Stimulated activated CD4-positive, alpha-beta T cell treated with anti-CD3 and anti-CD28 coated beads, Interleukin-2, amount 100 ng/mL, for 24 hours (primary cell): ENCODE results near the gene RPL31.
"Not testable (repeated sequence)": the region's sequence is repeated elsewhere in the genome, so short reads cannot be mapped to it uniquely, and the experiment has no call there.

Experiments
- DNase-seq, 2 donors: peaks; one replicate each; pipeline ENCODE4 v3.0.0-alpha.2; 2020

Gene RPL31

DNA sequence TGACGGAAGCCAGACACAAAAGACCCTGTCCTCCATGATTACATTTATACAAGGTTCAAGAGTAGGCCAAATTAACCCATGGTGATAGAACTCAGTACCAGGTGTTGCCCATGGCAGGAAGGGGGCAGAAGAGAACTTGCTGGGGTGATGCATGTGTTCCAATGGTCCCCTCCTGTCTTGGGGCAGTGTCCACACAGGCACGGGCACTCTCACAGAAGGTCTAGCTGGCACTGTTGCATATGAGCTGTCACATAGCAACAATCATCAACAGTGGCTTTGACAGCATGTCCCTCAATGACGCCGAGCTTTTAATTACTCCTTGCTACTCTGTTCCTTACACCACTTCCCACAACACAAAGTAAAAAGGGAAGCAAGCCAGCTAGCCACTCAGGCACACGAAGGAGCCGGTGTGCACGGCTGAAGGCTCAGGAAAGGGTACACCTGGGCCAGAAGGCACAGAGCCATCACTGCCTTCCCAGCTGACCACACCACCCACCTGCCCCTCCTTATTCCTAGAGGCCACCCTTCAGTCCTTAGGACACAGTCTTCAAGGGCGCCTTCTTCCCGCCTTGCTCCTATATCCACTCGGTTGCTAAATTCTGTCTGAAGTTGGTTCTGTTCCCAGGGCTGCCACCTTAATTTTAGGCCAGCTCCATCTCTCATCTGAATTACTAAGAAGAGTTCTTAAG, 28.9 kb downstream of the RPL31 start:
- no peak for DNase-seq

DNA sequence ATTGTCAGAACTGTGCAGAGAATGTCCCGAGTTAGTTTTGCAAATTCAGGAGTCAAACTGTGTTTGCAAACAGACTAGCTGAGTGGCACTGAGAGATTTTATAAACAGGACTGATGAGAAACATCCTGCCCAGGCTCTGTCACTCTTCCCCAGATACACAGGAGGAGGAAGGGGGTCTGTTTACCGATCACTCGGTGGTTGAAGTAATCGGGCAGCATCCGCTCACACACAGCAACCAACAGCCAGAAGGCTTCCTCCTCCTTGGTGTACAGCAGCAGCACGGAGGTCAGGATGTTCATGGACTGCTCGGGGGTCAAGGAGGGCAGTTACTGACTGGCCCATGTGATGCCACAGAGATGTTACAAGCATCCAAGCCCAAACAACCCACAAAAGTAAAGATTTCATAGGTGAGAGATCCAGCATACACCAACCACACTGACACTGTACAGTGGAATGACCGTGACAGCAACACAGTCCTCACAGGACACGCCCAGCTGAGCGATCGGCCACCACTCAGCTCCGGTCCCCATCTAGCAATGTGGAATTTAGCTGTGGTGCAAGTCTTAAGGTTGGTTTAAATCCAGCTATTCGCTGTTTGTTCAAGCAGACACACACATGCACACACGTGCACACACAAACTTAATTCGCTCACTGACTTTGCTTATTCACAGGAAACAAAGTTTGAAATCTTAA, 30.1 kb downstream of the RPL31 start:
- DNase-seq, result no peak

DNA sequence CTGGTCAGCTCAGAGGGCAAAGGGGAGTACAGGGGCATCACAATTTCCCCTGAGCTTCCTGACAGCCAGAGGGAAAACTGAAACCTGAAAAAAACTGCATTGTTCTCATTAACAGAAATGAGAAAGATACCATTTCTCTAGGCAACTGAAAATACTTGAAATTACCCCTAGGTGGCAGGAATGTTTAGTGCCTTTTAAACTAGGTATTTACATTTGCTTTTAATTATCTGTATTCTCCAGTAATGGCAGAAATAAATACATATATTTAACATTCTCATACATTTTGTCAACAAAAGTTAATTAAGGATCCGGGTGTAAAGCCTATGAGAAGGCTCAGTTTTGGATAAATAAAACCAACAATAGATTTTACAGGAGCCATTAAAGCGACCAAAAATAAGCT, 34.5 kb downstream of the RPL31 start:
- DNase-seq, result no peak

DNA sequence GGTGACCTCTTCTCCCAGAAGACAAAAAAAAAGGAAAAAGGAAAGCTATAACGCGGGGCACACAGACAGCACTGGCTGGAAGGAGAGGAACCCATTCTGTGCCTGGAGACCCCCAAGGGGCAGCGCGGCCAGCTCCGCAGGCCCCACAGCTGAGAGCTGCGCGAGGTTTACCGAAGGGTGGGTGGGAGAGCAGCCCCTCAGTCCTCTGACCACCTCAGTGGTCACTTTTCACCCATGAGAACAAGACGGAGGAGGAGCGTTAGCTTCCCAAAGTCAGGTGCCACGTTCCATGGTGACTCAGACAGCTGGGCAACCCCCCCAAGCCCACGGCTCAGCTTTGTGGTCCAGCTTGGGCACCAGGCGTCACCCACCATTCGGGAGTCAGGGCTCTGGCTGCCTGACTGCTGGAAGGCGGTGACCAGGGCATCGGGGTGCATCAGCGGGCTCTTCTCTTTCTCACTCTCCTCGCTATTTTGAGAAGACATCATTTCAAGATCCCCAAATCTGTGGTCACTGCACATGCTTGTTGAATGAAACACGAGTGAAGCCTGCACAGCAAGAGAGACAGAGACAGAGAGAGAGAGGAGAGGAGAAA, 35.2 kb downstream of the RPL31 start:
- DNase-seq, result no peak

DNA sequence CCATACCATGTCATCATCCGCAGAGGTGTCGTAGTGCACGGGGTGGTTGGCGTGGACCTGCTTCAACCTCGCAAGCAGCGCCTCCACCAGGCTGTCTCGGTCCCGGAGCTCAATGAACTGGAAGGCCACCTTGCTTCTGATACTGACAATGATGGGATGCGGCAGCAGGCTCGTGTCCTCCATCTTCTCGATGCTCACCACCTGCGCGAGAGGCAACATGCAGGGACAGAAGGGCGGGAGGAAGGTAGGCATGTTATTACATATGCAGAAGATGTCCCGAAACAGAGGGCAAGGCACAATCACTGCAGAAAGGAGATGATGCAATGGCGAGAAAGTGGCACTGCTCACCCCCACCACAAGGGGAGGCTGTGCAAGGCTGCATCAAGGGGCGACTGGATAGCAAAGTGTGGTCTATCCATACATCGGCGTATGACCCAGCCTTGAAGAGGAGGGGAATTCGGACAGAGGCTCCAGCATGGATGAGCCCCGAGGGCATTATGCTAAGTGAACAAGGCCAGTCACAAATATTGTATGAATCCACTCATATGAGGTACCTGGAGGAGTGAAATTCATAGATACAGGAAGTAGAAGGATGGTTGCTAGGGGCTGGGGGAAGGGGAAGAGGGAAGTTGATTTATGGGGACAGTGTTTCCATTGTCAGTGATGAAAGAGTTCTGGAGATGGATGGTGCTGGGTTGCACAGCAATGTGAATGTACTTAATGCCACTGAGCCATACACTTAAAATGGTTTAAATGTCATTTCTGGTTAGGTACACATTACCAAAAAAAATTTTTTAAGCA, 36.6 kb downstream of the RPL31 start:
- no peak for DNase-seq

DNA sequence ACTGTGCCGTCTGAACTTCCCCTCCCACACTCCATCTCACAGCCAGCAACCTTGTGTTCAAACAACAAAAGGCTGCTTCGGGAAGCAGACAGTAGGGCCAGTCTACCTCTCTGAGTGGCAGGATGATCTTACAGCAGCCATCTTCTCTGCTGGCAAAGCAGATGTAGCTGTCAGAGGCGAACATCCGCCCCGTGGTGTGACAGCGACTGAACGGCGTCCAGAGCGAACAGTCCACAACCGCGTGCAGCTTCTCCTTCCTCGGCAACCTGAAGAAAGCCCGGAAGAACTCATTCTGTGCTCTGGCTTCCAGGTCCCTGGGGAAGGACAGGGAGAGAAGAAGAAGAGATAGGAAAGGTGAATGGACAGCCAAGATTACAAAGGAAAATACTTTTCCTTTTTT, 38.0 kb downstream of the RPL31 start:
- DNase-seq, result no peak

DNA sequence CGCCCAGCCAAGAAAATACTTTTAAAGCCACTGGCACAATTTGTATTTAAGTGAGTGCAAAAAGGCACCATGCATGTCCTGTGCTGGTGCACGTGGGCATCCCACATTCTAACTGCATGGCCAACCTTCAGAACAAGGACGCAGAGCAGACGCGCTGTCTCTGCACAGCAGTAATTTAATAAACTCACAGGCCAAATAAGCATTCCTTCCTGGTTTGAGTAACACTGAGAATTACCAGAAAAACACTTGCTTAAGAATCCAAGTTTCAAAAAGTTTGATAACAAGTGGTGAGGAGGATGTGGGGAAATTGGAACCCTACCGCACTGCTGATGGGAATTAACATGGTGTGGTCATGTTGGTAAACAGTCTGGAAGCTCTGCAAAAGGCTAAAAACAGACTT, 38.7 kb downstream of the RPL31 start:
- DNase-seq, result no peak

DNA sequence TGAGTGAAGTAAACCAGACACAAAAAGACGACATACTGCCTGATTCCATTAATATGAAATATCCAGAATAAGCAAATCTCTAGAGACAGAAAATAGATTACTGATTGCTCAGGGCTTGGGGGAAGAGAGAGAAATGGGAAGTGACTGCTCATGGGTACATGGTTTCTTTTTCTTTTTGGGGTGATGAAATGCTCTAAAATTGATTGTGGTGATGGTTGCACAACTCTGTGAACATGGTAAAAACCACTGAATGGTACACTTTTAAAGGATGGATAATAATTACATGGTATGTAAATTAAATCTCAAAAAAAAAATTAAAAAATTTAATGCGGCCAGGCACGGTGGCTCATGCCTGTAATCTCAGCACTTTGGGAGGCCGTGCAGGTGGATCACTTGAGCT, 39.3 kb downstream of the RPL31 start:
- no peak for DNase-seq

DNA sequence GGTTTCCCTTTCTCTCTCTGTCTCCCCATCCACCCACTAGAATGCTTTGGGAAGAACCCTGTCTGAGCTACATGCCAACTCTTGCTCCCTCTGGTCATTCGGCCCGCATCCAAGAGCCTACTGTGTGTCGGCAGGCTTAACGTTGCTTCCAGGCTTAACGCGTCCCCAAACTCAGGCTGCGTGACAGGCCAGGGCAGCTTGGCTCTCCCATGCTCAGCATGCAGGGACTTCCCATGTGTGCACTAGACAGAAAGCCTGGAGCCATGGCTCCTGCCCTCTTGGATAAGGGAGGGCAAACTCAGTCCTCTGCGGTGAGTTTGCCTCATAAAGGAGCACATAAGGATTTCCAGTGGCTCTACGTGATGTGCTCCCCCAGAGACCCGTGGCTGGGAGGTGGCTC, 43.2 kb downstream of the RPL31 start:
- DNase-seq, result no peak

DNA sequence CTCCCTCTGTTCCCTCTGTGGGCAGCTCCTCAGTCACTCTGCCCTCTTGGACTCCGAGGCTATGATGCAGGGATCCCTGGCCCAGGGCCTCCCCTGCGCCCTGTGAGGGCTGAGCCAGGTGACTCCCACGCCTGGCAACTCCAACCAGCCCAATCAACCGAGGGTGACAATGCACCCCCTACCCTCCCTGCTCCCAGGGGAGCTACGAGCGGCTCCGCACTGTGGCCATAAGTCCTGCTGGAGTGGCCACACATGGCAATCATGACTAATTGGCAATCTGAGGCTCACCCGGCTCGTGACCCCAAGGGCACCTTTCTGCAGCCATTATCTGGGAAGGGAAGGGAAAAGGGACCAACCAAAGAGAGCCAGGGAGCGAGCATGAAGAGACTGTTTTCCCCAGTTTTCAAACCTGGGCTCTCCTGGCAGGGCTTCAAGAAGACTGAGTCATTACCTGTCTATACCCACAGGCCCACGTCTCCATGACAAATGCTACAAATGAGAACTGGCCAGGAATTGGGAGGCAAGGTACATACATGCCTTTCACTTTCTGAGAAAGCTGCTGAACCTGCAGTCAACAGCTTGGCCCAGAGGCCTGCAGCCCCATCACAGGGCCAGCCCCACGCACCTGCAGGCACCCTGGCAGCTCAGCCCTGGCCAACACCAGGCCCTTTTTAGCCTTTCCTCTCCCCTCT, 45.1 kb downstream of the RPL31 start:
- DNase-seq, result no peak

DNA sequence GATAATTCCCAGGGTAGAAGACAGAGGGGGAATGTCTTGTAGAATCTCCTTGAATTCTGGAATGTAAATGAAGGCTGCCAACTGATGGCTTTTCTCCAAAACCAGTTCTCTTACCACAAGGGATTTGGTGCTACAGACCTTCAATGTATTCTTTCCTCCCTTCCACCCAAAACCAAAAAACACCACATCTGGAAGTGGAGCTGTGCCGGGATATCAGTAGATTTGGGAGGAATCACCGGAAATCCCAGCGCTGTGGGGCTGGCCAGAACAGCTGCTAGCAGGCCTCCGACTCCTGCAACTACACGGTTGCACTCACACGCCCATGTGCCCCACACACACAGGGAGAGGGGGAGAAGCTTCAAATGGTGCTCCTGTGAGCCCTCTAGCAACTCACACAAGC, 45.7 kb downstream of the RPL31 start:
- DNase-seq, result no peak

DNA sequence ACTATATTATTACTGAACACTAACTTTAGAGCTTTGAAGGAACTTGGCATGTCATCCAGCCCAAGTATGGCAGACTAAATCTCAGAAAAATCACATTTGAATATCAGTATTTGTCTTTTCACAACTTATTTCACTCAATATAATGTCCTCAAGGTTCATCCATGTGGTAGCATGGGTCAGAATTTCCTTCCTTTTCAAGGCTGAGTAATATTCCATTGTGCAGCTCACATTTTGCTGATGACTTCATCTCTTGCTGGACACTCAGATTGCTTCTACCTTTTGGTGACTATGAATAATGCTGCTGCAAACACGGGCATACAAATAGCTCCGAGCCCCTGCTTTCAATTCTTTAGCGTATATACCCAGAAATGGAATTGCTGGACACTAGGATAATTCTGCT, 46.7 kb downstream of the RPL31 start:
- DNase-seq, result no peak

DNA sequence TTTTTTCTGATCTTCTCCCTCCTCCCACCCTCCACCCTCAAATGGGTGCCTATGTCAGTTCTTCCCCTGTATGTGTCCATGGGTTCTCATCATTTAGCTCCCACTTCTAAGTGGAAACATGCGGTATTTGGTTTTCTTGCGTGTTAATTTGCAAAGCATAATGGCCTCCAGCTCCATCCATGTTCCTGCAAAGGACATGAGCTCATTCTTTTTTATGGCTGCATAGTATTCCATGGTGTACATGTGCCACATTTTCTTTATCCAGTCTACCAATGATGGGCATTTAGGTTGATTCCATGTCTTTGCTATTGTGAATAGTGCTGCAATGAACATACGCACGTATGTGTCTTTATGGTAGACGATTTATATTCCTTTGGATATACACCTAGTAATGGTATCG, 48.8 kb downstream of the RPL31 start:
- DNase-seq, result not testable (repeated sequence)

DNA sequence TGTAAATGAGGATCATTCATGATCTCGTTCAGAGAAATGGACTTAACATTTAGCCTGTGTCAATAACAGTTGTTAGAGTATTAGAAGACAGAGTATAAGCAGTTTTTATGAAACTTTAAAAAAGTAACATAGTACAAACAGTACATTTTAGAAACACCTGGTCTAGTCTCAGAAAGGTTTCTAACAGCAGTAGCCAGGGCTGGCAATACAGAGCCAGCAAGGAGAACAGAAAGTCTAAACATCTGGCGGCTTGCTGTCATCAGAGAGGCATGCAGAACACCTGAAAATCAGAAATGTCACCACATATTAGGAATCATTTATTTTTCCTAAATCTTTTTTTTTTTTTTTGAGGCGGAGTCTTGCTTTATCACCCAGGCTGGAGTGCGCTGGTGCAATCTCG, 50.1 kb downstream of the RPL31 start:
- no peak for DNase-seq

DNA sequence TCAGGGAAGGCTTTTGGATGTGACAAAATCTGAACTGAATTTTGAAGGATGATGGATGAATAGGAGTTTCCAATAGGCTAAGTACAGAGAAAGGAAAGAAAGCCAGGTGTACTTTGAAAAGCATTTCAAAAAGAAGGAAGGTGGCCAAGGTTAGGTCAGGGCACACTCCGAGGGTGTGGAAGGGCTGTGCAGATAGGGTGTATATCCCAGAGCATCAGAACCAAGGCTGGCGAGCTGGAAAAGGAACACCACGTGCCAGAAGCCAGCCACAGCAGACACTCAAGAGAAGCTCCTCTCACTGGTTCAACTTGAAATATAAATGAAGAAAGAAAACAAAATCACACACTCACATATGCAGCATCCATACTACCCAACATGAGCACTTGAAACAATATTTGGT, 51.0 kb downstream of the RPL31 start:
- DNase-seq, result no peak
